ENCODE measurements around the gene CEBPZ. TPM values are rescaled to one million over a fixed set of nuclear protein-coding genes. Genes with fewer than 3 reads are reported as not detected.
"Not testable (repeated sequence)": the region's sequence is repeated elsewhere in the genome, so short reads cannot be mapped to it uniquely, and the experiment has no call there.

Gene CEBPZ
- polyA plus RNA-seq, 4 donors, result 70.3 to 95.6 (median 84.5) TPM

DNA sequence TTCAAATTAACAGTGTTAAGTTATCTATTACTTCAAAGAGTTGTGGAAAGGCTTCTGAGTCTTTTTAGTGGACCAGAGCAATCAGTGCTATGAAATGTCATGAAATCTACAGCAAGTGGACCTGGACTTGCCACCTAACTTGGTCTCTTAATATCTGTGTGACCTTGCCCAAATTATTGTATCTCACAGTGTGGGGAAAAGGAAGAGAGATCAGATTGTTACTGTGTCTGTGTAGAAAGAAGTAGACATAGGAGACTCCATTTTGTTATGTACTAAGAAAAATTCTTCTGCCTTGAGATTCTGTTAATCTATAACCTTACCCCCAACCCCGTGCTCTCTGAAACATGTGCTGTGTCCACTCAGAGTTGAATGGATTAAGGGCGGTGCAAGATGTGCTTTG is 6.3 kb downstream of the CEBPZ start:
- DNase-seq (ENCODE audit: low read depth in 4 of 4, low spot score in 2 of 4), result not testable (repeated sequence)

DNA sequence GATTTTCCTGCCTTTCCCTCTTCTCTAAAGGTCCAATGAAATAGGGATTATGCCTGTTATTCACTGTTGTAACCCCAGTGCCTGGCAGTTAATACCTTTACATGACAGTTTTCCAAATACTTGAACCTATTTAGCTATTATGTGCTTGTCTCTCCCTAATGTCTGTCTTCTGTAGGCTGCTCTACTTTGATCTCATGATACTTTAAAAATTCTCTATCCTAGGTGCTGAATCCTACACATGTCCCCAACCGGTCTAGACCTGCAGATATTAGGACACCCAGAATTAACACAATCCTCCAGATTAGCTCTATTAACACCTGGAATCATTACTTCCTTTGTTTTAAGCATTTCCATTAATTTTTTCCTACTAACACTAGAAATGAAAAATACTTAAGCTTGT is 7.3 kb downstream of the CEBPZ start:
- DNase-seq (ENCODE audit: low read depth in 4 of 4, low spot score in 2 of 4), result no peak

DNA sequence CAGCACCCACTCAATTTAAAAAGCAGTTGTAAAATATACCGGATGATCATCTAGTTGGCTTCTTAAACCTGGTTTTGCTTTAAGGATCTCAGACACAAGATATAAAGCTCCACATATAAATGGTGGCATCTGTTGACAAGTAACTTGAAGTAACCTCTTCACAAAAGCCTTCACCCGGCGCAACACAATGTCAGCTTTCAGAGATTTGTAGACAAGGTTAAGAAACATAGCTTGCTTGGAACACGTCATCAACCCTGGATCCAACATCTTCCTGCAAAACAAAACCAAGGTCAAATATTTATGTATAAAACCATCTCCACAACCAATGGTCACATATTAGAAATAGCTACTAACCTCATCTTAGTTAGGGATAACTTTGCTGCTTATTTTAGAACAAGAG is 8.3 kb downstream of the CEBPZ start:
- no peak for DNase-seq (ENCODE audit: low read depth in 4 of 4, low spot score in 2 of 4)

DNA sequence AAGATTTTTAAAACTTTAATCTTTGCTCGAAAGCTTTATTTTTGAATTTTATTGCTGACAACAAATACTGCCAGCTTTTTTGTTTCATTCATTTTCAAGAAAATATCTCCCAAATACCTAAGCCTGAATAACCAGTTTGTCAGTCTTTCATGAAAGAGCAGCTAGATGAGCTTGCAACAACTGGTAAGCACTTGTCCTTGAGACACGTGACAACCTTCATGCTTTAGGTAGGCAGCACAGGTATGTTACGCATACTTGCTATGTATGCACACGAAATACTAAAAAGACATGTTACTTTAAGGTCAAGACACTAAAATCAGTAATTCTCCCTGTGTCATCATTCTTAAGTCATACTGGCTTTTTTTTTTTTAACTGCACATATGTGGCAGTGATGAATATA is 12.3 kb downstream of the CEBPZ start:
- no peak for DNase-seq (ENCODE audit: low read depth in 4 of 4, low spot score in 2 of 4)

DNA sequence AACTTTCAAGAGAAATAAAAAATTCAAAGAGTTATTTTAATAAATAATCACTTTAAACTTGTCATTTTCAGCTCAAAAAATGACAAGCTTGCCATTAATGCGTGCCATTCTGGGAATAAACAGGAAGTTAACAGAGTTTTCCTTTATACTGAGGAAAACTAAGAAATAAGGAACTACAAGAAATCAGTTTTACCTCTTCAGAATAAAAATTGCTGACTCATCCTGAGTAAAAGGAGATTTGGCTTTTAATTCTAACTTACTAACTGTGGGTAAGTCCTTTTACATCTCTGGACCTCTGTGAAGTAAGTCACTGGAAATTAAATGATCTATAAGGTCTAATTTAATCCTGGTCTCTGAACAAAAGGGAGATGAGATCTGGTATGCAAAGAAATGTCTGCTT is 16.1 kb downstream of the CEBPZ start:
- no peak for DNase-seq (ENCODE audit: low read depth in 4 of 4, low spot score in 2 of 4)

DNA sequence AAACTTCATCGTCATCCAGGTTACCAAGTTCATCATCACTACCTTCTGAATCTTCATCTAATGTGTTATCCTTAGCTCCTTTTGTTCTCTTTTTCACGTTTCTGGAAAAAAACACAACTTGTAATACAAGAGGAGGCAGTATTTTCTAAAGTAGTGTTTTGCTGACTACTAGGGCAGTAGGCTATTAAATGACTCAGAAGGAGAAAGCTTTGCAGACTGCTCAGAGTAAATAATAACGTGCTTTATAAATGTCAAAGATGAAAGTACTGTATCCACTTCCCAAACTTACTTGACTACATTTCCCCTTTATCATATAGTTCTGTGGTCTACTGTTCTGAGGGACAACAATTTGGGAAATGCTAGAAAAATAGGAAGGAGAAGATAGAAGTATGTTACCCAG is 19.5 kb downstream of the CEBPZ start:
- DNase-seq (ENCODE audit: low read depth in 4 of 4, low spot score in 2 of 4), result no peak

DNA sequence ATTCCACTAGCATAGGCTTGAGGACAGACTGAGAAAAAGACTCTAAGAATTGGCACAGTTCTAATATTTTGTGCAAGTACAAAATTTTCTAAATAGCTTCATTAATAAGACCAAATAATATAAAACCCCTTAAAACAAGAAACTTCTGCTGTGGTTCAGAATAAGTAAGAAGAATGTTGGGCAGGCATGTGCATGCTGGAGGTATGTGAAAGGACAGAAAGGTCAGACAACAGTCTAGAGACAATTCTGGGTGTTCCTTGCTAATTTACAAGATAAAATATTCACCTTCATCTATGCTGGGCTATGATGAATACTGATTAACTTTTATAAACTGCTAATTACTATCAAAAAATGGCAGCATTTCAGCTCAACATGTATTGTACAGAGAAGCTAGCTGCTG is 20.2 kb downstream of the CEBPZ start:
- DNase-seq (ENCODE audit: low read depth in 4 of 4, low spot score in 2 of 4), result no peak

DNA sequence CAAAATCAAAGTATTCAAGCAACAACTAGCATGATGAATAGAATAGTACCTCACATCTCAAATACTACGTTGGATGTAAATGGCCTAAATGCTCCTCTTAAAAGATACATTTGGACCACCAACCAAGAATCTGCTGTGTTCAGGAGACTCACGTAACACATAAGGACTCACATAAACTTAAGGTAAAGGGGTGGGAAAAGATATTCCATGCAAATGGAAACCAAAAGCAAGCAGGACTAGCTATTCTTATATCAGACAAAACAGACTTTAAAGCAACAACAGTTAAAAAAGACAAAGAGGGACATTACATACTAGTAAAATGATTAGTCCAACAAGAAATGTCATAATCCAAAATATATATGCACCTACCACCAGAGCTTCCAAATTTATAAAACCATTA is 24.6 kb downstream of the CEBPZ start:
- DNase-seq (ENCODE audit: low read depth in 4 of 4, low spot score in 2 of 4), result not testable (repeated sequence)

DNA sequence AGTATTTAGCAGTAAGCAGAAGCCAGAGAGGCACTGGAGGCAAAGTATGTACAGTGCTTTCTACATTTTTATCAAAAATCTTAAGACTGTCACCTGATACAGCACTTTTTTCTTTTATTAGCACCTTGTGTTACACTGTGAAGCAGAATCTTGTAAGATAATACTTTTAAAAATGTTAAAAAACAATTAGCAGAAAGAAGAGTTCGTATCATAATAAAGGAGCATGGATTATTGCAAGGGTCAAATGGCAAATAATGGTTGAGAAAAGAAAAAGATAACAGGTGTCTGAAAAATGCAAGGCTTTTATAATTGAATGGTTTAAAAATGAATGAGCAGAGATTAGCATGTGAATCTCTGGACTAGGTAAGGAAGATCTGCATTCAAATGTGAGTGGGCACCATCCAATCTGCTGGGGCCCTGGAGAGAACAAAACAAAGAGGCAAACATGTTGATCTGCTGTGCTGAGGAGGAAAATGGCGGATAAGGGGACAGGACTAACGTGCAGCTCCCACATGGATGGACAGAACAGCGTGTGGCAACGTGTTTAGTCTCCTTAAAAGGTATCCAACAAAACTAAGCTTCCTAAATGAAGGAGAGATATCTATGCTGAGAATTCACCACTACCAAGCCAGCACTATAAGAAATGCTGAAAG is 25.6 kb downstream of the CEBPZ start:
- no peak for DNase-seq (ENCODE audit: low read depth in 4 of 4, low spot score in 2 of 4)

DNA sequence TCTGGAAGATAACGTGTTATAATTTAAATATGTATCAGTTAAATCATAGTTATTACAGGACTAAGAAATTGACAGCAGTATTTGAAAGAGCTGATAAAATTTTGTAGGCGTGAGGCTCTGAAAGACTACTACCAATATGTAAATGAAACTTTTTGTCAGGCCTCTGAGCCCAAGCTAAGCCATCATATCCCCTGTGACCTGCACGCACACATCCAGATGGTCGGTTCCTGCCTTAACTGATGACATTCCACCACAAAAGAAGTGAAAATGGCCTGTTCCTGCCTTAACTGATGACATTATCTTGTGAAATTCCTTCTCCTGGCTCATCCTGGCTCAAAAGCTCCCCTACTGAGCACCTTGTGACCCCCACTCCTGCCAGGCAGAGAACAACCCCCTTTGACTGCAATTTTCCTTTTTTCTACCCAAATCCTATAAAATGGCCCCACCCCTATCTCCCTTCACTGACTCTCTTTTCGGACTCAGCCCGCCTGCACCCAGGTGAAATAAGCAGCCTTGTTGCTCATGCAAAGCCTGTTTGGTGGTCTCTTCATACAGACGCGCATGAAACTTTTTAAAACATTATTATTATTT is 26.2 kb downstream of the CEBPZ start:
- DNase-seq (ENCODE audit: low read depth in 4 of 4, low spot score in 2 of 4), result not testable (repeated sequence)

DNA sequence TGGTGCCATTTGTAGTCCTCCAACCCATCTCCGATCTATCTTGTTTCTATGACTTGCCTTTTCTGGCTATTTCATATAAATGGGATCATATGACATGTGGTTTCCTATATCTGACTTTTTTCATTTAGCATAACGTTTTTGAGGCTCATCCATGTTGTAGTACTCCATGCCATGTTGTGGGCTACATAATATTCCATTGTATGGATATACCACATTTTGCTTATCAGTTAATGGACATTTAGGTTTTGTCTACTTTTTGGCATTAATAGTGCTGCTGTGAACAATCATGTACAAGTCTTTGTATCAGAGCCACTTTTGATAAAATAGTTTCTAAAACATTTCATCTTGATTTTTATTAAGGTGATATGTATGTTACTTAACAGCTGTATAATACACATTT is 27.7 kb downstream of the CEBPZ start:
- no peak for DNase-seq (ENCODE audit: low read depth in 4 of 4, low spot score in 2 of 4)

DNA sequence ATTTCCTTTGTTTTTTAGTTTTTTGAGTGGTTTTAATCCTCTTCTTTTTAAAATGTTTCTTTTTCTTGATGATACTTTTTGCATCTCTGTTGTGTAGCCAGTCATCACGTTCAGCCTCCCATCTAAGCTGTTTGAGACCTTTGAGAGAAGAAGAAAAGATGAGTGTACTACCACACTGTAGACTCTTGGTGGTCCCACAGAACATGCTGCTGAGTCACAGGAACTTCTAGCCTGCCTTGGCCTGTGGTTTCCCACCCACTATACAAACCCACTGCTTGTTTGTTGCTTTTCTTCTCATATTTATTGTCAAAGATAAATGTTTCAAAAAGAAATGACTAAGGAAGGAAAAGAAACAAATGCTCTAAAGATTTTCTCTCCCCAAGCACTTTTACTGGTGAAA is 29.6 kb downstream of the CEBPZ start:
- DNase-seq (ENCODE audit: low read depth in 4 of 4, low spot score in 2 of 4), result no peak

DNA sequence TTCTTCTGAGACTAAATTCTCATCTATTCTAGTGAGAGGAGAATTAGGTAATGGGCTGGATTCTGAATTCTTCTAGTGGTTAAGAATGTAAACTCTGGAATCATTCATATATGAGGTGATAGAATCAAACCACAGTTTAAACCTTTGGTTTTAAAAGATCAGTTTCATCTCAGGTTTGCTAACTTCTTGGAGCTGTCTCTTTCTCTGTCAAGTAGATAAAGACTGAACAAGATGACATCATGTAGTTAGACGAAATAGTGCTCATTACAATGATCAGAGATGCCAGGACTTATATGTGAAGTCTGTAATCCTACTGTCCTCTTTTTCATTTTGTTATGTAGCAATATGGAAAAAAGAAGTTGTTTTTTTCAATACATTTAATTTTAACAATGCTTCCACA is 30.2 kb downstream of the CEBPZ start:
- DNase-seq (ENCODE audit: low read depth in 4 of 4, low spot score in 2 of 4), result no peak

DNA sequence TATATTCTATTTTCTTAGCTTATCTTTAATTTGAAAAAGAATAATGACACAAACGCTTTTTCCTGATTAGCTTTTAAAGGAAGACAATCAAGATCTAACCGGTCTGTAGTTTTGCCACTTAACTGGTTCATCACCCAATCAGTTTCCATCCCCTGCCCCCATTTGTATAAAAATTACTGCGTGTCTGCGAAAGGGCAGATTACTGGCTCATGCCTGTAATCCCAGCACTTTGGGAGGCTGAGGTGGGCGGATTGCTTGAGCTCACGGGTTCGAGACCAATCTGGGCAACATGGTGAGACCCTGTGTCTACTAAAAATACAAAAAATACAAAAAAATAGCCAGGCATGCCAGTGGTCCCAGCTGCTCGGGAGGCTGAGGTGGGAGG is 32.7 kb downstream of the CEBPZ start:
- no peak for DNase-seq (ENCODE audit: low read depth in 4 of 4, low spot score in 2 of 4)

DNA sequence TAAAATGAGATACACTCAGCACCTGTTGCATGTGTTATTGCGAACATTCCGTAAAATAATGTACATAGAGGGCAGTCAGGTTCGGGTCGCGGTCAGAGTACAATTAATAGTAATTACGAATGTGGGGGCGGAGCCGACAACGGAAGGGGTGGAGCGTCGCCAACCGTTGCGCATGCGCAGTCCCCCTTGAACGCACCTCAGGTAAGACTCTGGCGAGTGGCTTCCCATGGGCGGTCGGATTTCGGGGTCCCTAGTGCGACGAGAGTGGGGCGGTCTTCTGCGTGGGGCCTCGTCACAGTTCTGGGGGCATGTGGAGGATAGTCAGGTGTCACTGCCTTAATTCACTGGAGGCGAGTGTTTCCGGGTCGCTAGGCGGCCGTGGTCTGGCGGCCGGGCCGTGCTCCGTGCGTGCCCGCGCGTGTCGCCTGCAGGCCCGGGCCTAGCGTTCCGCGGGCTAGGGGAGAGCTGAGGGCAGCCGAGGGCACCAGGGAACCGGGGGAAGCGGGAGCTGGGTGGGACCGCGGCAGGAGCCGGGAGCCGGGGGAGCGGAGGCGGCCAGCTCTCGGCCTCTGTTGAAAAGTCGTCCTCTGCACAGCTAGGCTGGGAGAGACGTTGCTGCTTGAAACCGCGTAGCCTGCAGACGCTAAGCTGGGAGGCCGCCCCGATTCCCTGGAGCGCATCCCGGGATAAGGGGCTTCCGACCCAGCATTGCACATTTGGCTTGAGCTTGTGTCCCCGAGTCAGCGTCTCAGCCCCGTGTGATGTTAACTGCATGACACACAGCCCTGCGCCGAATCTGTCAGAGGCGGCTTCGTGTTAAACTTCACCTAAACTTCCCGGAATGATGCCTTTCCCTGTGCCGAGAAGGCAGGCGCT is 34.8 kb downstream of the CEBPZ start, which contains the start of gene CEBPZOS:
CEBPZOS (plus strand) TSS at position 177 of the 876 bp plus-strand sequence. CDS start 3,209 bp downstream, outside the sequence.
- peak; percentile 74 to 87 (median 79) for DNase-seq (ENCODE audit: low read depth in 4 of 4, low spot score in 2 of 4)

DNA sequence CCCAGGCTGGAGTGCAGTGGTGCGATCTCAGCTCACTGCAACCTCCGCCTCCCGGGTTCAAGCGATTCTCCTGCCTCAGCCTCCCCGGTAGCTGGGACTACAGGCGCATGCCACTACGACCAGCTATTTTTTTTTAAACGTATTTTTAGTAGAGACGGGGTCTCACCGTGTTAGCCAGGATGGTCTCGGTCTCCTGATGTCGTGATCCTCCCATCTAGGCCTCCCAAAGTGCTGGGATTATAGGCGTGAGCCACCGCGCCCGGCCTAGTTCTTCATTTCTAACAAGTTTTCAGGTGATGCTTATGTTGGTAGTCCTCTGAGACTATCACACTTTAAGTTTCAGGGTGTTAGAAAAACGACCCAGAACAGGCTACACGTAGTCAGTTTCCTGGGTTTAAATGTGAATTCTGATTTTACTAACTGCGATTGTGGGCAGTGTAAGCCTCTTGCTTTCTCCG is 35.5 kb downstream of the CEBPZ start:
- not testable (repeated sequence) for DNase-seq (ENCODE audit: low read depth in 4 of 4, low spot score in 2 of 4)

DNA sequence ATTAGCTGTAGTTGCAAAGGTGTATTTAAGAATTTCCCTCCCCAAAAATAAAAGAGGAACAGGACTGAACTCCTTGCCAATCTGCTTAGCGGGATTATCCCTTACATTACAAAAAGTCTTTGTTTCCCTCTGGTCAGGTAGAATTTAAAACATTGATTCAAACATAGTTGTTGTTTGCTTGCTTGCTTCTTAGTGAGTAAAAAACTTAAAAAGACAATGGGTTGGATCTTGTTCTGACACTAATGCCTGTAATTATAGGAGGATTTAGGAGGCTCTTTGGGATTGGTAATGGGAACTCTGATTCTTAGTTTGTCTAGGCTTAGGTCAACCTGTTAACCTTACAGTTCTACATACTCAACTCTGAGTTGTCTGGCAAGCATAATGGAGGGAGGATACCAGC is 38.8 kb downstream of the CEBPZ start:
- DNase-seq (ENCODE audit: low read depth in 4 of 4, low spot score in 2 of 4), result no peak

DNA sequence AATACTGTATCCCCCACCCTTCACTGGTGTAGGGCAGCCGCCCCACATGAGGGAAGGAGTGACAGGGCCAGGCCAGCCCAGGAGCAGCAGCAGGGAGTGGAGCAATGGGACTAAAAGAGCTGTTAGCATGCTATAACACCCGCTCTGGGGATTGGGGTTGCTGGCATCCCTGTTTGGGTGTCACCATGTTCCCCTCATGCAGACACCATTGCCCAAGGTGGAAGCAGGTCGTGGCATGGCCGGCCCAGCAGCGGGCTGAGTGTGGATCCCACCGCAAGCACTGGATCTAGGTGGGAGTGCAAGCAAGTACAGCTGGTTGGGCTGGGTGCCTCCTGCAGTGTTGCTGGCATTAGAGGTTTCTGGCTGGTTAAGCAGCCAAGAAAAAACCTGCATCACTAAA is 39.6 kb downstream of the CEBPZ start:
- no peak for DNase-seq (ENCODE audit: low read depth in 4 of 4, low spot score in 2 of 4)

DNA sequence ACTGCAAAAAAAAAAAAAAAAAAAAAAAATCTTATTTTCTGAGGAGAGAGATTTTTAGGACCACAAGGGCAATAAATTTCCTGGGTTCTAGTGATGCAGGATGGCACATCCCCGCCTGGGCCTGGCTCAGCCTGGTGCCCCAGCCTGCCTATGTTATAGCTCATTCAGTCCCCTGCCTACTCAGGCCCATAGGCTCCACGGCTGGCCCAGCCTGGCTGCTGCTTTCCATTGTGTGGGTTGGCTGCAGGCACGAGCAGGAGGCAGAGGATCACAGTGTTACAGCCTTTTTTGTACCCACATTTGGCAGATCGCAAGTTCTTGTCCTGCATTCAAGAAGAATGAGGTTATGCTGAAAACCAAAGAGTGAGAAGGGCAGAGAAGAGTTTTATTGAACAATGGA is 40.1 kb downstream of the CEBPZ start:
- no peak for DNase-seq (ENCODE audit: low read depth in 4 of 4, low spot score in 2 of 4)

DNA sequence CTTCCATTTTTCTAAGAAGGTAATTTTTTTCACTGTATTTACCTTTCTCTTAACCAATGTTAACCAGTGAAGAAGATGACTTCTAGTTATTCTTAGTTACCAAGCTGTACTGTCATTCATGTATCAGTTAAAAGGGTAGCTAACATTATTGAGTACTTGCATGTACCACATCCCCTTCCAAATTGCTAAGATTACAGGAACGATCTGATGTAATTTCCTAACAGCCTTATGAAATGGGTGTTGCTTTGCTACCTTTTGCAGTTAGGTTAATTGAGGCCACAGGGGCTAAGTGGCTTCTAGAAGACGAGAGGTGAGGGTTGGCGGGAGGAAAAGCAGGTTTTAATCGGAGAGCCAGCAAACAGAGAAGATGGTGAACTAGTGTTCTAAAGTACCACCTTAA is 41.1 kb downstream of the CEBPZ start:
- no peak for DNase-seq (ENCODE audit: low read depth in 4 of 4, low spot score in 2 of 4)

DNA sequence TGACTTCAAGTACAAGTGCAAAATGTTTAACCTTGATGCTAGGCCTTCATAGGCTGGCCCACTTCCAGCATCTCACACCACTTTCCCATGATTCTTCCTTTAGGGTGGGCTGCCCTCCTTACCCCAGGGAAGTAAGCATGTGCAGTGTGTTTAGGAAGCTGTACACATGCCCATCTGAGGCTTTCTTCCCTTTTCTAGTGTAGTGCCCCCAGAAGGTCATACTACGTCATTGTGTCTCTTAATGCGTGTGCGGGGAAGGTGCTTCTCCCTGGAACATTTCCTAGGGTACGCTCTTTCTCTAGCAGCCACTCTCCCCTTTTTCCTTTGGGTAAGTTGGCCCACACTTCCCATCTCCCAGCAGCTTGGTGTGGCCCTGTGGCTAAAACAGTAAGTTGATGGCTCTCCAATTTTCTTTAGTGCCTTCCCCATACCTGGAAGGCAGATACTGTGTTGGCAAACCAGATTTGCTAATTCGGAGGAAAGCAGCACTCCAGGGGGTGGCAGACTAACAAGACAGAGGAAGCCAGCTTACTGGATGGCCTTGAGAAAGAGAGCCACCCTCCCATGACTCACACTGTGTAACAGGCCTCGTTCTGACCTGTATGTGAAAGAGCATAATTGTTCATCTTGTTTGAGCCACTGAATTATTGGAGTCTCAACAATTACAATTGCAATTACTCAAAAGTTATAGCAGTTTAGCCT is 41.8 kb downstream of the CEBPZ start:
- no peak for DNase-seq (ENCODE audit: low read depth in 4 of 4, low spot score in 2 of 4)
